NCI-H2227 (cell line): ENCODE results near the gene DPP3.

Experiments used
- DNase-seq: peaks from one replicate; lab custom pipeline; 2025; ENCODE audit not compliant: unreplicated experiment; lab: John Stamatoyannopoulos, UW

DPP3 gene

GRCh38 chr11:66464916-66465315 lies 15.3 kb upstream of the DPP3 start:
- no peak for DNase-seq

GRCh38 chr11:66465373-66466224 lies 14.6 kb upstream of the DPP3 start:
- DNase-seq: no peak

GRCh38 chr11:66466225-66467033 lies 13.8 kb upstream of the DPP3 start, which contains the start of gene PELI3:
Gene PELI3, plus strand, starts transcription at chr11:66466905. Its CDS starts 1,224 bp downstream, at chr11:66468129.
- DNase-seq: peak; percentile 96

- DNase-seq: peak; percentile 77
Observed at GRCh38 chr11:66467034-66467659, 13.1 kb upstream of the DPP3 start.

GRCh38 chr11:66467756-66468155 lies 12.5 kb upstream of the DPP3 start:
- peak; percentile 61 for DNase-seq

GRCh38 chr11:66468691-66469090 lies 11.5 kb upstream of the DPP3 start:
- no peak for DNase-seq

- no peak for DNase-seq
Observed at GRCh38 chr11:66469441-66469840, 10.8 kb upstream of the DPP3 start.

- DNase-seq: no peak
Observed at GRCh38 chr11:66470015-66470414, 10.2 kb upstream of the DPP3 start.

GRCh38 chr11:66471142-66471541 lies 9.1 kb upstream of the DPP3 start:
- DNase-seq: no peak

- DNase-seq: no peak
Observed at GRCh38 chr11:66472054-66472453, 8.2 kb upstream of the DPP3 start.

- no peak for DNase-seq
Observed at GRCh38 chr11:66473167-66473566, 7.1 kb upstream of the DPP3 start.

- no peak for DNase-seq
Observed at GRCh38 chr11:66473608-66474515, 6.4 kb upstream of the DPP3 start.

GRCh38 chr11:66475349-66476172 lies 4.7 kb upstream of the DPP3 start:
- no peak for DNase-seq

- no peak for DNase-seq
Observed at GRCh38 chr11:66476173-66476840, 3.9 kb upstream of the DPP3 start.

- DNase-seq: peak; percentile 36
Observed at GRCh38 chr11:66476841-66477251, 3.4 kb upstream of the DPP3 start.

- no peak for DNase-seq
Observed at GRCh38 chr11:66477263-66478201, 2.7 kb upstream of the DPP3 start.

GRCh38 chr11:66478729-66479393 lies 1.4 kb upstream of the DPP3 start:
- peak; percentile 62 for DNase-seq
